Stimulated activated CD4-positive, alpha-beta T cell treated with anti-CD3 and anti-CD28 coated beads, TNF-alpha, amount 100 ng/mL, for 4 hours (primary cell): ENCODE measurements around the gene MCC.

Experiments
- DNase-seq, 3 experiments: peaks; one replicate each; pipeline ENCODE4 v3.0.0-alpha.2; 2020; ENCODE audit warnings: low read depth in 3 of 3

MCC gene

DNA sequence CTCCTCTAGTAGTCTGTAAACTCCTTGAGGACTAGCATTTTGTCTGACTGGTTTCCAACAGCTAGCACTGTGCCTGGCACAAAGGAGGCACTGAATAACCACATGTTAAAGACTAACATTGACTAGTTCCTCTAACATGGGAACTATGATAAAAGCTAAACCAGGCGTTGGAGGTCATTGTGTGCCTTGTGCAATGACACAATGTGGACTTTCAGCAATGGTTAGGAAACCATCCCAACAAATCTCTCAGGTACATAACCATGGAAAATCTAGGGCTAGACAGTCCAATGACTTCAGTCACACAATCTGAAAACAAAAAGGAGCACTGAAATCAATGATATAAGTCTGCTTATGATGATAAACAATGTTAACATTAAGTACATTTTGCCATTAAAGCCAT lies 311.0 kb downstream of the MCC start:
- DNase-seq: no peak

- no peak for DNase-seq
Measured at GRCh38 chr5:113176734-113177133, 311.5 kb downstream of the MCC start.

DNA sequence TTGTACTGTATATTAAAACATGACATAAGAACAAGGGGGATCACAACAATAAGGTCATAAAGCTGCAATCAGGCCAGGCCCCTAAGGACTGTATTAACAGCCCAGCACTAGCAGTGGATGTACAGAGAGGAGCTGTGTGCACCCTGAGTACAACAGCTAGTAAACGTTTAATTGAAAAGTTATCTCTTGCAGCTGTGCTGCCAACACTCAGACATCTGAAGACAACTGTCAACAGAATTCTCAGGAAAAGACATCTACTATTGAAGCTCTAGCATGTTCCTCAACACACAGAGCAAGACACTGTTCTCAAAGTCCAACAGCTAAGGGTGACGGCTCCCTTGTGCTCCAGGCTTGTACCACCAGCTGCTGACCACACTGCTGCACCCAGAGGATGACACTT lies 312.1 kb downstream of the MCC start:
- DNase-seq: no peak

- DNase-seq: no peak
Measured at GRCh38 chr5:113172231-113172826, 315.9 kb downstream of the MCC start.

GRCh38 chr5:113171520-113171919 lies 316.7 kb downstream of the MCC start:
- no peak for DNase-seq

DNA sequence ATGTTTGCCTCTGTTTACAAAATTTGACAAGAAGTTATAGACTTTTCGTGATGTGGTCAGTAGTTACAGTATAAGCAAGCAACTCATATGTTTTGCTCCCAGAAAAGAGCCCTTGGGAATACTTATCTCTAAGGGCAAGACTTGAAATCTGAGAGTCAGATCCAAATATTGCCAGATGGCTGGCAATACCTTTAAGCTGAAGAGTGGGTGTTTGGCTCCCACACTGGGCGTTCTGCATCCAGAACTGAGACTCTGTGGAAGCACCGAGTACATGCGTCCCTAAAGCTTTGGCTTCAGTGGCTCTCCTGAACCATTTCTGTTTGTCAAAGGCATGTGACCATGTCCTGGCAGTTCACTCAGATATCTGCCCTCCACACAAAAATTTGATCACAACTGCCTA lies 317.5 kb downstream of the MCC start:
- DNase-seq: no peak

DNA sequence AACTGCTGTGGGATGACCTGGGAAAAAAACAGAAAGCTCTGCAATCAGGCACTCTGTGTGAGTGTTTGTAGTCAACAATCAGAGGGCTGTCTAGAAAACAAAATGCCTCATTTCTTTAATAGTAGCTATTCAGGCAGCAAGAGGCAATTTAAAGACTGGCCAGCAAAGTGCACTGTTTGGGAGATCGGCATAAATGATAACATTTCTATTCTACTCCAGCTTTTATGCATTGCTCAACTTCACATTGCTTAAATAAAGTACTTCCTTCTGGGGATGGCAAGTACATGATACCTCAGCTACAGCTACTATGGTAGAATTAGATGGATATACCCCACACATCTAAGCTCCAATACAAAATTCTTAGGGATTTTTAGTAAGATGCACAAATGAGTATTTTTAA lies 318.5 kb downstream of the MCC start:
- no peak for DNase-seq

- no peak for DNase-seq
Measured at GRCh38 chr5:113167985-113168384, 320.3 kb downstream of the MCC start.

DNA sequence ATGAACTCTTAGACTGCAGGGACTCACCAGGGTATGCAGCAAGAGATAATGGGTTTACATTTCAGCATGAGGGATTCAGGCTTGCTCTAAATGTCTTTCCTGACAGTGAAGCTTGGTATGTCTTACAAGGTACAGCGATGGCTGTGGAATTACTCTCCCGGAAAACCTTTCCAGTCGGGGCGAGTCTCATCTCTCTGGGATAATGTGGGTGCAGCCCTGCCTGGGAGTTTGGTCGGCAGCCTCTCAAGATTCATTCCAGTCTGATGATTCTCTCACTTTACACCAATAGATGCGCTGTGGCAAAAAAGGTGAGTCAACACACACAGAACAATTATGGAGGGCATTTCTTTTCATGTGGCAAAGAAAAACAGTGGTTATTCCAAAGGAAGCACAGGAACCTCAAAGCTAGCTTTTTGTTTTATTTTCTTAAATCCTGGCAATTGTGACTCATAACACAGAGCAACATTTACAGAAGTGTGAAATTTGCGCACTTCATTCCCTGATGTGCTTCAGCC lies 321.3 kb downstream of the MCC start:
- no peak for DNase-seq

- DNase-seq: no peak
Measured at GRCh38 chr5:113166261-113166660, 322.0 kb downstream of the MCC start.

DNA sequence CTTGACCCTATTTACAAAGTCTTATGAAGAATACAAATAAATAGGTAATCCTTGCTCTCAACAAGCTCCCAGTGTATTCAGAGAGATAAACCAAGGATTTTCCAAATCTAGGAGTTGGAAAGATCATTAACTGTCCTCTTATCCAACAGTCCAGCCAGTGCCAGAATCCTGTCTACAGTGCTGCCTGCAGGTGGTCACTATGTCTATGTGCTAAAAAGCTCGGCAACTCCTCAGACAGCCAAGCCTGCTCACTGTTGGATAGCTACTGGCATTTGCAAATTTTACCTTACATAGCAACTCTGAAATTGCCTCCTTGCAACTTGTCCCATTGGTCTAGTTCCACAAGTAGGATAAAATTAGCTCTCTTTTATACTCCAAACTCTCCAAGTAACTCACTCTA lies 324.2 kb downstream of the MCC start:
- no peak for DNase-seq

- no peak for DNase-seq
Measured at GRCh38 chr5:113163328-113163727, 324.9 kb downstream of the MCC start.

GRCh38 chr5:113162770-113163169 lies 325.5 kb downstream of the MCC start:
- no peak for DNase-seq

DNA sequence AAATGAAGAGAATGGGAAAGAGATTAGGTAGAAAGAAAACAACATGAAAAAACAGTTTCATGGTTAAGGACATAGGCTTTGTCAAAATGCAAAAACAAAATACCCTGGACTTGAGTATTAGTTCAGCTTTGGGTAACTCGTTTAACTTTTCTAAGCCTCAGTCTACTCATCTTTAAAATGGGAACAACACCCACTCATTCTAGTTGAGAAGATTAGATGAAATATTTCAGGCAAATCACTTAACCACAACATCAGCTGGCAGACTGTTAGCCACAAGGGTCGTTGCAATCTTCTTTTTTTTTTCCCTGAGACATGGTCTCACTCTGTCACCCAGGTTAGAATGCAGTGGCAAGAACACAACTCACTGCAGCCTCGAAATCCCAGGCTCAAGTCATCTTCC lies 326.0 kb downstream of the MCC start:
- no peak for DNase-seq

DNA sequence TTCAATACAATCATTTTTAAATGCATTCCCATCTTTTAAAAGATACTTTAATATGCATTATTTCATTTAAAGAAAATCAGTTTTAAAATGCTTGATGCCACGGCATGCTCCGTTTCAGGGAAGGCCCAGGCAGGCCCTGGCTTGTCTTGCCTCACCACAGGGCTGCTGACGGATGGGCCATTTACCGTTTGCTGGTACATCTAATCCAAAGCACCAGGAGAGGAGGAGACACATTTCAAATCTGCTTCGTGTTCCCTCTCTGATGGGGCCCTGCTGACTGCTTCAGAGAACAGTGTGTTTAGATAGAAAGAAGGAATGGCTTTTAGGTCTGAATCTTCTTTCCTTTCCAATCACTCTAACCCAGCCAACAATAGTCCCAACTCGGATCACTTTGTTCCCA lies 326.4 kb downstream of the MCC start:
- no peak for DNase-seq

- no peak for DNase-seq
Measured at GRCh38 chr5:113157886-113158285, 330.4 kb downstream of the MCC start.

GRCh38 chr5:113156271-113156877 lies 331.9 kb downstream of the MCC start:
- no peak for DNase-seq

GRCh38 chr5:113153512-113154097 lies 334.6 kb downstream of the MCC start:
- no peak for DNase-seq

- DNase-seq: no peak
Measured at GRCh38 chr5:113152380-113152740, 335.9 kb downstream of the MCC start.

GRCh38 chr5:113151641-113152379 lies 336.4 kb downstream of the MCC start:
- DNase-seq: no peak

DNA sequence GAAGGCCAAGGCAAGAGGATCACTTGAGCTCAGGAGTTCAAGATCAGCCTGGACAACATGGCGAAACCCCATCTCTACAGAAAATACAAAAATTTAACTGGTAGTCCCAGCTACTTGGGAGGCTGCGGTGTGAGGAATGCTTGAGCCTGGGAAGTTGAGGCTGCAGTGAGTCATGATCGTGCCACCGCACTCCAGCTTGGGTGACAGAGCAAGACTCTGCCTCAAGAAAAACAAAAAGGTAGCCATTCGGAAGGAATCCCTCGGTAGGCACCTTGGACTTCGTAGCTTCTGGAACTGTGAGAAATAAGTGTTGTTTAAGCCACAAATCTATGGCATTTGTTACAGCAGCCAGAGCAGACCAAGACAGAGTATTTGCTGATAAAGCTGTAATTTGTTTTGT lies 337.4 kb downstream of the MCC start:
- no peak for DNase-seq

- DNase-seq: no peak
Measured at GRCh38 chr5:113150221-113150620, 338.0 kb downstream of the MCC start.

- DNase-seq: no peak
Measured at GRCh38 chr5:113147537-113147936, 340.7 kb downstream of the MCC start.
